NB4 (cell line): ENCODE measurements around the gene OR1I1.
A peak's percentile ranks its signal among the peaks of the same experiment; 100 is the strongest.

Experiments used
- DNase-seq: peaks from one replicate; pipeline ENCODE4 v3.0.0; 2010; ENCODE audit warnings: low read depth
- H3K4me3 ChIP-seq: one replicate; pipeline ENCODE4 v1.5.1; 2011; ENCODE audit warnings: mild to moderate bottlenecking, low read depth, low read length, moderate library complexity
- MYC ChIP-seq: IDR thresholded peaks from 2 replicates; pipeline ENCODE4 v1.6.1; 2011; ENCODE audit warnings: low read depth, low read length
- POLR2A ChIP-seq: IDR thresholded peaks from 2 replicates; pipeline ENCODE4 v1.6.1; 2011; ENCODE audit warnings: mild to moderate bottlenecking; ENCODE audit not compliant: insufficient read length; ENCODE audit errors: extremely low read depth
- TF ChIP-seq, protein P1 (sequence below): IDR thresholded peaks from 2 replicates; pipeline ENCODE4 v1.6.1; 2011; ENCODE audit warnings: low read depth, low read length
- TF ChIP-seq, protein P2 (sequence below): IDR thresholded peaks from one replicate; pipeline ENCODE4 v1.5.1; 2012; ENCODE audit warnings: low read depth, low read length

OR1I1 gene

DNA sequence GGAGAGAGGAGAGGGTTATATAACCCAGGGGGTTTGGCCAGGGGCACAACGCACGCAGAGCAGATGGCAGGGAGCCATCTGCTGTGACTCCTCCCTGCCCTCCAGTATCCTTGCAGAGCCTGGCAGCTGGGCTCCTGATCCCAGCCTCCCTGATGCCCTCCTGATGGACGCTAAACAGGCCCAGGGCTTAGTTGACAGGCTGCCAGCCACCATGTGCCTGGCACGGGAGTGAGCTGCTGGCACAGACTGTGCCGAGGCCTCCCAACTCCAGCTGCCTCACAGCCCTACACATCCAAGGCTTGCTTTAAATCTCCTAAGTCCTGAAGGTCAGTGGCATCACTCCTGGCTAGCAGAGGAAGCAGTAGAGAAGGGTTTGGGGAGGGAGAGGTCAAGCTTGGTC is 41.9 kb downstream of the OR1I1 start:
- DNase-seq = no peak
- H3K4me3 ChIP-seq = no peak overlapping the region

DNA sequence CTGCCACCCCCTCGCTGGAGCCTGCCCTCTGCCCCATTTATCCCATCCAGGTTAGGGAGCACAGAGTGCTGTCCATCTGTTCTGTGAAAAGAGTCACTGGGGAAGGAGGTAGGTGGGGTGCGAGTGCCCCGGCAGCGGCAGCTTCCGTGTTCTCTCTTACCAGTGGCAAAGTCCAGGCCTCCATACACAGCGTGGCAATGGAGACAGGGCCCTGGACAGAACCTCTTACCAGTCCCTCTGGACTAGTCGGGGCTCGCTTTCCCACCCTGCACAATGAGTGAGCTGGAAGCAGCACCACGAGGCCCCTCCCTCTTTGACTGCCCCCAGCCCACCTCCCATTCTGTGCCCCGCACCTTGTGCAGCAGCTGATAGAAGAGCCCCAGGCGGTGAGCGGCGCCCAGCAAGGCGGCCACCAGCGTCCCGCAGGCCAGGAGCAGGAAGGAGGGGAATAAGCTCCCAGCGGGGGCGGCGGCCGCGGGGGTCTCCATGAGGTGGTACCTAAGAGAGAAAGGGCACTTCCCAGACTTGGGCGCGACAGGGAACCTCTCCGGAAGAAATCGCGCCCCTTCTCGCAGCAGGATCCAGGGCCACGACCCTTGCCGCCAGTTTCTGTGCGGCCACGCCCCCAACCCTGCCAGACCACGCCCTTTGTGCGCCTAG is 42.7 kb downstream of the OR1I1 start:
- TF ChIP-seq, protein P1, sequence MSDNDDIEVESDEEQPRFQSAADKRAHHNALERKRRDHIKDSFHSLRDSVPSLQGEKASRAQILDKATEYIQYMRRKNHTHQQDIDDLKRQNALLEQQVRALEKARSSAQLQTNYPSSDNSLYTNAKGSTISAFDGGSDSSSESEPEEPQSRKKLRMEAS = no peak
- TF ChIP-seq MYC = no peak
- TF ChIP-seq POLR2A = no peak
- TF ChIP-seq, protein P2, sequence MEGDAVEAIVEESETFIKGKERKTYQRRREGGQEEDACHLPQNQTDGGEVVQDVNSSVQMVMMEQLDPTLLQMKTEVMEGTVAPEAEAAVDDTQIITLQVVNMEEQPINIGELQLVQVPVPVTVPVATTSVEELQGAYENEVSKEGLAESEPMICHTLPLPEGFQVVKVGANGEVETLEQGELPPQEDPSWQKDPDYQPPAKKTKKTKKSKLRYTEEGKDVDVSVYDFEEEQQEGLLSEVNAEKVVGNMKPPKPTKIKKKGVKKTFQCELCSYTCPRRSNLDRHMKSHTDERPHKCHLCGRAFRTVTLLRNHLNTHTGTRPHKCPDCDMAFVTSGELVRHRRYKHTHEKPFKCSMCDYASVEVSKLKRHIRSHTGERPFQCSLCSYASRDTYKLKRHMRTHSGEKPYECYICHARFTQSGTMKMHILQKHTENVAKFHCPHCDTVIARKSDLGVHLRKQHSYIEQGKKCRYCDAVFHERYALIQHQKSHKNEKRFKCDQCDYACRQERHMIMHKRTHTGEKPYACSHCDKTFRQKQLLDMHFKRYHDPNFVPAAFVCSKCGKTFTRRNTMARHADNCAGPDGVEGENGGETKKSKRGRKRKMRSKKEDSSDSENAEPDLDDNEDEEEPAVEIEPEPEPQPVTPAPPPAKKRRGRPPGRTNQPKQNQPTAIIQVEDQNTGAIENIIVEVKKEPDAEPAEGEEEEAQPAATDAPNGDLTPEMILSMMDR = no peak
- DNase-seq = peak; percentile 15
- peak overlapping the region; percentile 58 for H3K4me3 ChIP-seq

More for the DNA sequence above, 41.9 kb downstream of the OR1I1 start:
- TF ChIP-seq, protein P2 = no peak
- TF ChIP-seq, protein P1 = no peak
- TF ChIP-seq MYC = no peak

DNA sequence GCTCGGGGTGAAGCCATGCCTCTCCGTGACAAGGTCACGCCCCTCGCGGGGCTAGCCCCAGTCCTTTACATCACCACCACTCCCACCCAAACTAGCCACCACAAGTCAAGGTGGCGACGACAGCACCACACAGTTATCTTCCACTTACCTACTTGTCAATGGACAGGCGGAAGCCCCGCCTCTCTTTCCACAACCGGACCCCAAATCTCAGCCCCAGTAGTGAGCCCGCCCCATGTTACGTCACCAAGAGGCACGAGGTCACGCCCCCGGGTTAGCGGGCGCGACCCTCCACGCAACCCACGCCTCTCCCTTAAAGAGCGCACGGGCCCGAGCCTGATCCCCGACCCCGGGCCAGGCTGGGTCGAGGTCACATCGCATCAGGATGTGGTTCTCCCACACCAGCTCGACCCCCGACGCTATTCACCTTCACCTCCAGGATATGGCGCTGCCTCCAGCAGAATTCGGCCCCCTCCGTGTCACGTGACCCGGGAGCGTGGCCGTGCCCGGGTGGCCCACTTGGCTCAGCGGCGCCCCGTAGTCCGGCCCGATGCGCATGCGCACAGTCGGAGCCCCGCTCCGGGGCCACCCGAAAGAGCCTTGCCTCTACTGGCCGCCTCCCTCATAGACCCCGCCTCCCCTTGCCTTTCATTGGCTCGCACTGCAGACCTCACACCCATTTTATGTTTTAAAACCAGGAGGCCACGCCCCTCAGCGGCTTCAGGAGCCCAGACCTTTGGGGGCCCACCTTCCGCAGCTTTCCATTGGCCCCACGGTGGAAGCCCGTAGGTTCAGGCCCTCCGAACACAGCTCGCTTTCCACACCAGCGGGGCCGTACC is 43.4 kb downstream of the OR1I1 start:
- H3K4me3 ChIP-seq = peak overlapping the region; percentile 58
- DNase-seq = peak; percentile 97
- TF ChIP-seq, protein P2 = no peak
- TF ChIP-seq POLR2A (peak; percentile 47), MYC (peak; percentile 94)
- TF ChIP-seq, protein P1 = peak; percentile 87

DNA sequence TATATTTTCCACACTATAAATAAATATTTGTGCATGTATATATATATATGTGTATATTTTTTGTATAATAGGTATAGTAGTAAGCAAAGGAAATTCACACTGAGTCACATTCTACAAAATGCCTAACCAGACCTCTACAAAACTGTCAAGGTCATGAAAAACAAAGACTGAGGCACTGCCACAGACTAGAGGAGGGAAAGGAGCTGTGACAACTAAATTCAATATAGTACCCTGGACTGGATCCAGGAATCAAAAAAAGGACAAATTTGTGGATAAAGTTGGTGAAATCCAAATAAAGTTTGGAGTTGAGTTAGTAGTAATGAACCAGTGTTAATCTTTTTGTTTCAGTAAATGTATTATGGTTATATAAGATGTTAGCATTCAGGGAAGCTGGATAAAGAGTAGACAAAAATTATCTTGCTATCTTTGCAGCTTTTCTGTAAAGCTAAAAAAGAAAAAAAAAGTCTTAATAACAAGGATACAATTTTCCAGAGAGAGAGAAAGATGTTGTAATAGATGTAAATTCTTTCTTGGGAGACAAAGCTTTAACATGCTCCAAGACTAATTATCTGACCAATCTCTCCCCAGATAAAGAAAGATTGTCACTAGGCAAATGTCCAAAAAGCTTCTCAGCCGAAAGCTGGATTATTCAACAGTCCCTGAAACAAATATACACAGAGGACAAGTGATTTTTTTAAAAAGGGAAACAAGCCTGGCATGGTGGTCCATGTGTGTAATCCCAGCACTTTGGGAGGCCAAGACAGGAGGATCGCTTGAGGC is 44.3 kb downstream of the OR1I1 start:
- TF ChIP-seq, protein P2 = no peak
- TF ChIP-seq POLR2A = no peak
- DNase-seq = no peak
- H3K4me3 ChIP-seq = peak overlapping the region; percentile 49

DNA sequence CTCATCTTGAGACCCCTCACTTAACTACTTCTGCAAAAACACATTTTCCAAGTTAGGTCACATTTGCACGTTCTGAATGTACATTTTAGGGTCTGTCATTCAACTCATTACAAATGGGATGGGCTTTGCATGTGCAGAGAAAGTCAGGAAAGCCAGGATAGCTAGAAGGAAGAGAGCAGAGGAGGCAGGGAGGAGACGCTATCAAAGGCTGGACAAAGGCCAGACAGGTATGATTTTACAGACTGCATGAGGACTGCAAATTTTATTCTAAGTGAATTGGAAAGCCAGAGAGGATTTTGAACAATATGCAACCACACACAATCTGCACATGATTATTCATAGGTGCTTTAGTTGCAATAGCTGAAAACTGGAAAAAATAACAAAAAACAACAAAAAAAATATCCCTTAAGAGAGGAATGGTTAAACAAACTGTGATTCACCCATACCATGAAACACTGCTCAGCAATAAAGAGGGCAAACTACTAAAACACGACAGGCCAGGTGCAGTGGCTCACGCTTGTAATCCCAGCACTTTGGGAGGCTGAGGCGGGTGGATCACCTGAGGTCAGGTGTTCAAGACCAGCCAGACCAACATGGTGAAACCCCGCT is 46.3 kb downstream of the OR1I1 start:
- DNase-seq = no peak
- no peak overlapping the region for H3K4me3 ChIP-seq
- TF ChIP-seq, protein P2 = no peak
- no peak for TF ChIP-seq MYC
- no peak for TF ChIP-seq POLR2A
- TF ChIP-seq, protein P1 = no peak
